ENCODE results near the gene MINK1. TPM values are rescaled to one million over a fixed set of nuclear protein-coding genes. Genes with fewer than 3 reads are reported as not detected.
"Not testable (repeated sequence)": the region's sequence is repeated elsewhere in the genome, so short reads cannot be mapped to it uniquely, and the experiment has no call there.

The MINK1 gene
- total RNA-seq, 1 experiment from 2014 or later = 20.0 TPM

DNA sequence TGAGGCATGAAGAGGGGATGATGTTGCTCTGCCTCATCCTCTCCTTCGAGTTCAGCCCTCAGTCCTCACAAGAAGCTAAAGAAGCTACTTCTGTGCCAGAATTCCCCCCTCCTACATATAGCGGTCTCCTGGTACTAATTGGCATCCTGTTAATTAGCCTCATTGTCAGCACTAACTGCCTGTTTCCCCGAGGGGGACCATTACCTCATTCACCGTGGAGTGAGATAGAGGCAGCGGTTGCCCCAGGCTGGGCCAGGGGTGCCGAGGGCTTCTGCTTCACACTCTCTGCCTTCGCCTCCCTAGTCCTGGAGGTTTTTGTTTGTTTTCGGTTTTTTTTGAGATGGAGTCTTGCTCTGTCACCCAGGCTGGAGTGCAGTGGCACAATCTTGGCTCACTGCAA lies 5.7 kb upstream of the MINK1 start:
- H3K9me3 ChIP-seq (replicated peaks) = no peaks in the 10 kb centered on the region
- no peaks in the 10 kb centered on the region for H3K4me1 ChIP-seq (replicated peaks)
- no peak overlapping the region for H3K27ac ChIP-seq
- no peak for DNase-seq (ENCODE audit: low read depth in 1 of 2, low spot score in 2 of 2)
- H3K4me3 ChIP-seq = no peak overlapping the region
- H3K27me3 ChIP-seq (replicated peaks) = no peaks in the 10 kb centered on the region
- no peaks in the 10 kb centered on the region for H3K36me3 ChIP-seq

GRCh38 chr17:4832829-4833177 lies 337 bp upstream of the MINK1 start:
- peak overlapping the region; percentile 86 for H3K4me3 ChIP-seq
- H3K9me3 ChIP-seq (replicated peaks); H3K27me3 ChIP-seq (replicated peaks): not testable (repeated sequence)

DNA sequence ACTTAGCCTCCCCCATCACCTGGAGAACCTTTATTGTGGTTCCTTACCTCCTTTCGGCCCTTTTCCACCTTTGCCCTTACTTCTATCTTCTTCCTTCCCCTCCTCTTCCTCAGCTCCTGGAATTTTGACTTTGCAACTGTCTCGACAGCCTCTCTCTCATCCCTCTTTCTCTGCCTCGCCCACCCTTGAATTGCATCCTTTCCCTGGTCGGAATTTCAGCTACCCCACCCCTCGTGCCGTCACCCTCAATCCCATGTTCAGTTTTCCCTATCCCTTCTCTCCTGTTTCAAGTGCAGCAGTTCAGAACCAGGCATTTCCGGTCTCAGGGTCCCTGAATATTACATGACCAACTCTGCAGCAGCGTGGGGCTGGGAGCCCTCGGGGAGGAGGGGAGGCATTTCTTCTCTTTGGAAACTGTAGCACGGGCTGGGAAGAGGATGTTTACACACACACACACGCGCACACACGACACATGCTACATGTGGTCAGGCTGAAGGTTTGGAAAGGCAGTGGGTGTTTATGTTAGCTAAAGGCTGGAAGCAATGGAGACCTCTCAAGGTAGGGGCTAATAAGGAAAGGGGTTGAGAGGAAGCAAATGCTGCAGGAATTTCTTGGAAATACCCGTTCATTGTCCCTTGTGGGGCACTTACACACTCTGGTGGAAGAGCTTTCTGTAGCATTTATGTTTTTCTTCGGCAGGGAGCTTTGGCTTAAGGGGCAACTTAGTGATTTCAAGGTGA lies 971 bp downstream of the MINK1 start:
- no peaks in the 10 kb centered on the region for H3K9me3 ChIP-seq (replicated peaks)
- peak overlapping the region; percentile 86 for H3K4me3 ChIP-seq
- DNase-seq (ENCODE audit: low read depth in 1 of 2, low spot score in 2 of 2) = peak; percentile 51 to 65
- peak overlapping the region; percentile 79 for H3K27ac ChIP-seq
- H3K4me1 ChIP-seq (replicated peaks) = peaks cover 18% of the 10 kb centered on the region
- no peaks in the 10 kb centered on the region for H3K27me3 ChIP-seq (replicated peaks)
- peaks cover 8% of the 10 kb centered on the region for H3K36me3 ChIP-seq

More at GRCh38 chr17:4832829-4833177, 337 bp upstream of the MINK1 start:
- not testable (repeated sequence) for H3K36me3 ChIP-seq; DNase-seq (ENCODE audit: low read depth in 1 of 2, low spot score in 2 of 2)
- Histone ChIP-seq H3K4me1 (replicated peaks) (peaks cover 18% of the 10 kb centered on the region), H3K27ac (peak overlapping the region; percentile 79)

GRCh38 chr17:4834681-4835020 lies 1.5 kb downstream of the MINK1 start:
- no peaks in the 10 kb centered on the region for H3K9me3 ChIP-seq (replicated peaks)
- H3K27ac ChIP-seq = no peak overlapping the region
- DNase-seq (ENCODE audit: low read depth in 1 of 2, low spot score in 2 of 2) = no peak
- H3K27me3 ChIP-seq (replicated peaks) = no peaks in the 10 kb centered on the region
- H3K4me3 ChIP-seq = peak overlapping the region; percentile 86
- peaks cover 23% of the 10 kb centered on the region for H3K4me1 ChIP-seq (replicated peaks)
- peaks cover 8% of the 10 kb centered on the region for H3K36me3 ChIP-seq

- peaks cover 39% of the 10 kb centered on the region for H3K4me1 ChIP-seq (replicated peaks)
- DNase-seq (ENCODE audit: low read depth in 1 of 2, low spot score in 2 of 2) = no peak
- peaks cover 8% of the 10 kb centered on the region for H3K36me3 ChIP-seq
- no peaks in the 10 kb centered on the region for H3K27me3 ChIP-seq (replicated peaks)
- no peak overlapping the region for H3K27ac ChIP-seq
- no peak overlapping the region for H3K4me3 ChIP-seq
- no peaks in the 10 kb centered on the region for H3K9me3 ChIP-seq (replicated peaks)
Observed at GRCh38 chr17:4836221-4836620, 3.1 kb downstream of the MINK1 start.

DNA sequence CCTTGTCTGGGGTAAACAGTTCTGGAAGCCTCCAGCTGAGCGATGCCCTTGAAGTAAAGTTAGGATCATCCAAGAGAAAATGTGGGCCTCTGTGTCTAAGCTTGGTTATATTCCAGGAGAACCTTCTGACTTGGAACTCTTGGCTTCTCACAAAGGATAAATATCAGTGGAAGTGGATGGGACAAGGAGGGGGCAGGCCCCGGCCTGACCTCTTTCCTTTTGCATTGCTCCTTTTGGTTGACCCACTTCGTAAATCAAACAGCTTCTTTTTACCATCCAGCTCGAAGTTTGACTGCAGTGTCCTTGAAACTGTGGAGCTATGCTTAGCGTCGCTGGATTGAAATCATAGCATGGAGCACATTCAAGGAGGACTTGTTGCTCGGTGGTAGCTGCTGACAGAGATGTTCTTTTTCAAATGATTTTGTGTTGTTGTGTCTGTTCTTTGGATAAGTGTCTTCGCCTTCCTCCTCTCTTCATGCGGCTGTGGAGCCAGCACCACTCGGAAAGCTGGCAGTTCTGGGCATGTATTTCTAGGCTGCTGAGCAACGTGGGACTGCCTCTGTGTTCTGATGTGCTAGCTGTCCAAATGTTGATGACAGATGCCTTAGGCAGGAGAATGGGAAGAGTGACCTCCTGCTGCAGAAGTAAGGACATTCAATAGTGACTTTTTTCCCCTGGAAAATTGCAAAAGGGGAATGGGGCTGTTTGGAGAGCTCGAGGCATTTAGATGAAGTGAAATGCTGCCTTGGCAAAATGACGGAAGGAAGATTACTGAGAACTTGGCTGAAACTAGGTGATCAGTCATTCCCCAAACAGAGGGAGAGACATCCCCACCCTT lies 4.5 kb downstream of the MINK1 start:
- H3K9me3 ChIP-seq (replicated peaks) = no peaks in the 10 kb centered on the region
- H3K4me3 ChIP-seq = no peak overlapping the region
- no peak overlapping the region for H3K27ac ChIP-seq
- DNase-seq (ENCODE audit: low read depth in 1 of 2, low spot score in 2 of 2) = no peak
- no peaks in the 10 kb centered on the region for H3K27me3 ChIP-seq (replicated peaks)
- peaks cover 39% of the 10 kb centered on the region for H3K4me1 ChIP-seq (replicated peaks)
- H3K36me3 ChIP-seq = peaks cover 8% of the 10 kb centered on the region

- Histone ChIP-seq H3K27ac (no peak overlapping the region), H3K9me3 (replicated peaks) (no peaks in the 10 kb centered on the region), H3K4me3 (no peak overlapping the region), H3K4me1 (replicated peaks) (peaks cover 39% of the 10 kb centered on the region), H3K36me3 (peaks cover 6% of the 10 kb centered on the region), H3K27me3 (replicated peaks) (no peaks in the 10 kb centered on the region)
- no peak for DNase-seq (ENCODE audit: low read depth in 1 of 2, low spot score in 2 of 2)
Observed at GRCh38 chr17:4838309-4838785, 5.2 kb downstream of the MINK1 start.

GRCh38 chr17:4839221-4839620 lies 6.1 kb downstream of the MINK1 start:
- DNase-seq (ENCODE audit: low read depth in 1 of 2, low spot score in 2 of 2) = no peak
- peaks cover 3% of the 10 kb centered on the region; the same call in 1 of the 2 replicates for H3K36me3 ChIP-seq
- H3K4me1 ChIP-seq (replicated peaks) = peaks cover 36% of the 10 kb centered on the region
- H3K27ac ChIP-seq = no peak overlapping the region
- no peaks in the 10 kb centered on the region for H3K27me3 ChIP-seq (replicated peaks)
- H3K9me3 ChIP-seq (replicated peaks) = no peaks in the 10 kb centered on the region
- no peak overlapping the region for H3K4me3 ChIP-seq

GRCh38 chr17:4839965-4840892 lies 7.1 kb downstream of the MINK1 start:
- no peaks in the 10 kb centered on the region for H3K9me3 ChIP-seq (replicated peaks)
- no peak overlapping the region for H3K27ac ChIP-seq
- peaks cover 26% of the 10 kb centered on the region for H3K4me1 ChIP-seq (replicated peaks)
- peaks cover 3% of the 10 kb centered on the region; the same call in 1 of the 2 replicates for H3K36me3 ChIP-seq
- DNase-seq (ENCODE audit: low read depth in 1 of 2, low spot score in 2 of 2) = peak in 1 of 2 experiments; percentile 62
- H3K4me3 ChIP-seq = no peak overlapping the region
- H3K27me3 ChIP-seq (replicated peaks) = no peaks in the 10 kb centered on the region

GRCh38 chr17:4840893-4841242 lies 7.7 kb downstream of the MINK1 start:
- H3K36me3 ChIP-seq = peaks cover 3% of the 10 kb centered on the region; the same call in 1 of the 2 replicates
- no peak for DNase-seq (ENCODE audit: low read depth in 1 of 2, low spot score in 2 of 2)
- no peaks in the 10 kb centered on the region for H3K27me3 ChIP-seq (replicated peaks)
- H3K4me1 ChIP-seq (replicated peaks) = peaks cover 21% of the 10 kb centered on the region
- no peak overlapping the region for H3K4me3 ChIP-seq
- no peak overlapping the region for H3K27ac ChIP-seq
- no peaks in the 10 kb centered on the region for H3K9me3 ChIP-seq (replicated peaks)

GRCh38 chr17:4842376-4842775 lies 9.2 kb downstream of the MINK1 start:
- Histone ChIP-seq H3K27ac (no peak overlapping the region), H3K9me3 (replicated peaks) (no peaks in the 10 kb centered on the region), H3K36me3 (0 out of 2 replicates have a peak, but pooled peaks cover 3% of the 10 kb centered on the region), H3K27me3 (replicated peaks) (no peaks in the 10 kb centered on the region), H3K4me3 (no peak overlapping the region), H3K4me1 (replicated peaks) (peaks cover 21% of the 10 kb centered on the region)
- no peak for DNase-seq (ENCODE audit: low read depth in 1 of 2, low spot score in 2 of 2)

GRCh38 chr17:4843321-4844000 lies 10.3 kb downstream of the MINK1 start:
- H3K27me3 ChIP-seq (replicated peaks) = no peaks in the 10 kb centered on the region
- no peaks in the 10 kb centered on the region for H3K9me3 ChIP-seq (replicated peaks)
- H3K4me3 ChIP-seq = no peak overlapping the region
- no peak for DNase-seq (ENCODE audit: low read depth in 1 of 2, low spot score in 2 of 2)
- 0 out of 2 replicates have a peak, but pooled peaks cover 2% of the 10 kb centered on the region for H3K36me3 ChIP-seq
- H3K4me1 ChIP-seq (replicated peaks) = peaks cover 21% of the 10 kb centered on the region
- H3K27ac ChIP-seq = no peak overlapping the region

DNA sequence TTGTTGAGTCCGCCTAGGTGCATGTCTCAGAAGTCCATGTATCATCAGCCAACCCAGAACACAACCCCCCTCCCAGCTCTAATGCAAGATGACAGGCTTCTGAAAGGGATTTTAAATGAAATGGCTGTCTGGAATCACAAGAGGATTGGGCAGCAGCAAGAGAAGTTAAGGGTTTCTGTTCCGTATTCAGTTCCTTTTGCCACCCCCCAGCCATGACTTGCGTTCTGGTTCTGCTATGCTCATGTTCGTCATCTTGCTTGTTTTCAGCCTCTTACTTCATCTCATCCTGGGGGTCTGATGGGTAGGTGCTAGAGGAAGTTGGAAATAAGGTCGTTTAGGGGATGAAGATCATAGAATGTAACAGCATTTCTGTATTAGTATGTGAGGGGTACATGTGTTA lies 12.0 kb downstream of the MINK1 start:
- no peak for DNase-seq (ENCODE audit: low read depth in 1 of 2, low spot score in 2 of 2)
- H3K9me3 ChIP-seq (replicated peaks) = no peaks in the 10 kb centered on the region

More for the DNA sequence above, 12.0 kb downstream of the MINK1 start:
- H3K27ac ChIP-seq = no peak overlapping the region
- peaks cover 12% of the 10 kb centered on the region for H3K4me1 ChIP-seq (replicated peaks)
- no peaks in the 10 kb centered on the region for H3K36me3 ChIP-seq
- no peak overlapping the region for H3K4me3 ChIP-seq
- no peaks in the 10 kb centered on the region for H3K27me3 ChIP-seq (replicated peaks)

Data from SJSA1 (cell line).